ENCODE data around the gene AGPS. TPM values are rescaled to one million over a fixed set of nuclear protein-coding genes. Genes with fewer than 3 reads are reported as not detected.

Gene AGPS
- total RNA-seq, 1 donor from 2014 or later, result 96.8 TPM

GRCh38 chr2:177532567-177532966 is 140.0 kb downstream of the AGPS start:
- DNase-seq, result no peak

DNA sequence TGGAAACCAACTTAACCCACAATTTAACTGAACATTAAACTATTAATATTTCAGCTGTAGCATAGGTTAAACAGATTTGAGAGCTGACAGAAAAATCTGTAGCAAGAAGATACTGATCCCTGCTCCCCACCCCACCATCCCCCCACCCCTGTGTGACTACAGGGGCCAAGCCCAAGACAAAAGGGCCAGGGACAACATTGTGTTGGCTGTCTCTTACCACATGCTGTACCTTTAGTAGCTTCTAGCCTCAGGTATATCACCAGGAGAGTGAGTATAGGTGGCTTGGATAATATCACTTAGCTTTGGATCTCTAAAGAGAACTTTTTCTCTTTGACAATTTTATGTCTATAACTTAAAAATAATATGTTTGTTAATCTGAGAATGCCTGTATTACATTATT is 140.7 kb downstream of the AGPS start:
- no peak for DNase-seq

GRCh38 chr2:177535000-177535399 is 142.4 kb downstream of the AGPS start:
- no peak for DNase-seq

GRCh38 chr2:177535958-177536504 is 143.5 kb downstream of the AGPS start:
- no peak for DNase-seq

DNA sequence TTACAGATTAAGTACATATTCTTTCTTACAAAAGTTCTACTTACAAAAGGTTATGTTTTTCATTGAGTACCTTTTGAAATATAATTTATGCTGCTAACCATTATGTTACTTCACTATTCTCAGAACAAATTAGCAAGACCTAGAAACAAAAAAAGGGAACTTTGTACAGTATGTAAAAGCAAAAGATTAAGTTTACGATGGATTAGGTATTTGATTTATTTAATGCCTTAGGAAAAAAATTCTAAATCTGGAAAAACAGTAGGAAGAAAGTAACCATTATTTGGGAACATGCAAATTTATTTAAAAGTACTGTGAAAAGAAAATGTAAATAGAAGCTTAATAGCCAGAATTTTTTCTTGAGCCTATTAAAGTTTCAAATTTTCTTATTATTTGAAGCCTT is 144.6 kb downstream of the AGPS start:
- DNase-seq, result no peak

GRCh38 chr2:177537636-177538035 is 145.1 kb downstream of the AGPS start:
- DNase-seq, result no peak

DNA sequence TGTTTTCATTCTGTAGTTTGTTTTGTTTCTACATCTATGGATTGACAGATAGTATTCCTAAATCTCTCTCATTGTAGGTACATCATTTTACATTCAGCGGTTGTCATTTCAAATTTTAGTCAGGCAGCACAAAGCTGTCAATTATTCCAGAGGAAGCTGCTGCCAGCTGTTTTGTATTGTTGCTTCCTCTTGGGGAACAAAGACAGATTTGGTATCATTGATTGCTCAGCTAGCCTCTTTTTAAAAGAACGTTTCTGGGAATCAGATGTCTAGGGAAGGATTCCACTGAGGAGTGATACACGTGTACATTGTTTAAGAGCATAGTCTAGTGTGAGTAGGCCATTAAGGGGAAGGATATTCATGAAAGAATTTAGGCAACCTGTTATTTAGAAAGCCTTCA is 145.8 kb downstream of the AGPS start:
- peak; percentile 49 for DNase-seq

DNA sequence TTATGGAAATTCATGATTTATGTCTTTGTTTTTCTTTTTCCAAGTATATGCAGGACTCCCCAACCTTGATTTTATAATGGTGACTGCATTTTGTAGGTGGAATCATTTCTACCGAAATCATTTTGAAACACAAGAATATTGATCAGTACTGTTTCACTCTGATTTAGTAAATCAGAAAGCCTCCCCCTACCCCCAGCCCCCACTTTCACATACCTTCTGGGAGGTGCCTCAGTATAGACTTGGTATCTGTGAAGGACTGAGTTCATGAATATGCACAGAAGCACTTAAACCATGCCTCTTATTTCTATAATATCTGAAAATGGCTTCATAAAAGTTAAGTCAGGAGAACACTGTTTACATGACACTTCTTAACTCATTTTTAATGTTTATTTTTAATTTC is 147.7 kb downstream of the AGPS start:
- DNase-seq, result no peak

DNA sequence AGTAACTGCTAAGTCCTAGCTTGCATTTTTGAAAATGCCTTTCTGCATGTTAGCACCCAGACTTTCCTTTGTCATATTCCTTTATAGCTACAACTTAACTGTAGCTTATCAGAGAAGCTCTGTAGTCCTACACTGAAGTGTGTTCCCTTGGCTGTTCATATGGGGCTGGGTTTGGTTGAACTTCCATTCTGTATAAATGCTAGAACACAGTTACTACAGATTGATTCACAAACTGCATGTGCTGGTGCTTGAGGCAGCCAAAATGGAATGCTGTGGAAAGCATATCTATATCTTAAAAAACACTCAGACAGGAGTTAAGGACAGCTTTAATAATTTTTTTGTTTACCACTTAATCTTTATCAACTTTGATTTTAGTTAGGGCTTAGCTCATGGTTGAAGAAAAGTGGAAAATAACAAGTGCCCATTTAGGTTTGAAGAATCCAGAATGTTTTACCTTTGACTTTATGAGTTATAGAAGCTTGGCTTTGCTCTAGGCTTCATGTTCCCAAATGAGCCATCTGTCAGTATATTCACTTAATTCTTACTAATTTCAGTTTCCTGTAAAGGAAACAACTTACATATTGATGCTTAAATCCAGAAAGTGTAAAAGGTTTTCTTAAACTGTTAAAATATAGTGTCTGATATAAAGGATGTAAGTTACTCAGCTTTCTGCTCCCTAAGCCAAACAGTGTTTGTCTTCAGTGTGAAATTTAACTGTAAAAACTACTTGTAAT is 148.9 kb downstream of the AGPS start:
- no peak for DNase-seq

DNA sequence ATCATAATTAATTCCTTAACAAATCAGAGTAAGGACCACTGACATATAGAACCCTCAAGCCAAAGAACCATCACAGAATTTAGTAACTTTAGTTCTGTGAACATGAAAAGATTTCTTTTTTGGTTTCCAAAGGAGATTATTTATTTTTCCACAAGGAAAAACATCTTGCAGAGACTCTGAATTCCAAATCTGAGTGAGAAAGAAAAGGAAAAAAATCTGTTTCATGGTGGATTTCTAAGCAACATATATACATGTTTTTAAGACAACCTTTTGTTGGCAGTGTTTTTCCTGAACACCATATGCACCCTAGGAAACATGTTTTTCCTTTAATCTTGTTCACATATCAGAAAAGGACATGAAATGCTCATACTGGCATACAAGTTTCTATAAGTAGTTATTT is 149.8 kb downstream of the AGPS start:
- no peak for DNase-seq

- DNase-seq, result peak; percentile 31
Measured at GRCh38 chr2:177543007-177543760, 150.6 kb downstream of the AGPS start.

- no peak for DNase-seq
Measured at GRCh38 chr2:177545143-177545542, 152.6 kb downstream of the AGPS start.

GRCh38 chr2:177545981-177546585 is 153.5 kb downstream of the AGPS start:
- DNase-seq, result no peak

DNA sequence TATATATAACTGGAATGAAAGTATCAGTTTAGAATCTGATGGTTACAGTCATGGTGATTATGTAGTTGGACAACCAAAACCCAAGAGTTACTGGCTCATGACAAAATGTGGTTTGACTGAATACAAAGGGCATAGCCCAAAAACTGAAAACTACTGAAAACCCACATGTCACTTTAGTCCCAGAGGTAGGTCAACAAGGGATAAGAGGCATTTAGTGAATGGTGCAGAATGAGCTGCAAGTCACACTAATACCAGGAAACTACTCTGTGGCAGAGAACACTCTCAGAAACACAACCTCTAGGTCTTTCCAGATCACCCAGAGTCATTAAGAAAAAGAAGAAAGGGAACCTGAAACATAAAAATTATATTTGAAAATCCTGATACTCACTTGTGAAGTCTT is 154.5 kb downstream of the AGPS start:
- DNase-seq, result no peak

DNA sequence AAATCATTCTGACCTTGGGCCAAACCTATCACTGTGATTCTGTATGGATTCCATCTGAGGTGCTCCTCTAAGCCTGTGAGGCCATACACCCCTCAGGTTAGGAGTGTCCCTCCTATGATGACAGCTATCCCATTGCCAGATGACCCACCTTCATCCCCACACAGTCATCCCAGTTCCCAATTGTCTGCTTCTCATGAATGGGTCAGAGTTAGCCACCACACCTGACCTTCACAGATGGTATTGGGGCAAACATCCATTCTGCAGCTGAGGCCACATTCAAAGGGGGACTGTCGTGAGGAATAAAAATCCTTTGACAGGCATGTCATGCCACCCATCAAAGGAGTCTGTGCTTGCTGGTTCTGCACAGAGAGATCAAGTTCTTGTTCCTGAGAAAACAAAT is 155.2 kb downstream of the AGPS start:
- no peak for DNase-seq

DNA sequence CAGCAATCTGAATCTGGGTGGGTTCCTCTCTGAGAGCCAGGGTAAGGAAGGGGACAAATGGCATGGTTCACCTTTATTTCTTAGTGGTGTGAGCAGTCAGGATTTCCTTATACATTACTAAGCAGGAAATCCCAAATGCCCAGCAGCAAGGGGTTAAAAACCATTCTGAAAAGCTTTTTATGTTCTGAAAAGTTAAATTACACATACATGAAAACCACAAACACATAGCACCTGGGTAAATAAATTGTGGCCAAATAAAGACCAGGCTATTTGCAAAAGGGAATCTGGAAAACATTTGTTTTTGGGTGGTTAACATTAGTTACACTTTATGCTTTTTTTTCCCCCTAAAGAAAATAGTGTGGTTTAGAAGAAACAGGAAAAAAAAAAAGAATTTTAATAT is 156.1 kb downstream of the AGPS start:
- DNase-seq, result peak; percentile 19

- DNase-seq, result no peak
Measured at GRCh38 chr2:177549171-177549570, 156.6 kb downstream of the AGPS start.

DNA sequence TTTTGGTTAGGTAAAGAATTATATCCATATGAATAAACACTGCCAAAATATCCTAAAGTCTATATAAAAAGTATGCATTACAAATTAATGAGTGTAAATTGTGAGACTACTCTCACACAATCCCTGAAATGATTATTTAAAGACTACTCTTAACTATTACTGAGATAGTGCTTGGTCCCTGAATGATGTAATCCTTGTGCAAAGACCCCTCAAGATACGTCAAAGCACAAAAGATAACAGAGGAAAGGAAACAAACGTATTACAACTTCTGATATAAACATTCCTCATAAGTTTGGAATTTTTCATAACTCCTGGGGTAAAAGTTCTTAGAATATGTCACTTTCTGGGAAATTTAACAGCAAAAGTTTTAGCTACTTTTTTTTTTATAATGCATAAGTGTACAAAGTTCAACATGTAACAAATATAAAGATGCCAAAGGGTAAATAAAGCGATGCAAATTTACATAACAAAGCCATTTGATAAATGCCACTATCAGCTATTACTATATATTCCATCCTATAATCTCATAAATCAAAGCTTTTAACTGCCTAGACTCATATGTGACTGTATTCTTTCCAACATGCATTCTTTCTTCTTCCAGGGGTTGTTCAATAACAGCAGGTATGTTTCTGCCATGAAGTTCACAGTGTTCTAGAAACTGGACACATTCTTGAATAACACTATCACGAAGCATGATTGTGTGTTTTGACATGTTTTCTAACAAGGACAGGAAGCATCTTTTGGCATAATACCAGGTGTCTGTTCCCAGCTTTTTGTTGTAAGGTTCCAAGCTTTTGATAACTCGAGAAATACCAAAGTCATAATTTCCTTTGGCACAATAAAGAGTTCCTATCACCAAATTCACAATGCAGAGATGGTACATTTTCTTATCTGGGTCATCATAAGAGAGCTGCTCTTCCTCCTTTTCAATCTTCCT is 158.0 kb downstream of the AGPS start:
- DNase-seq, result peak; percentile 69

- DNase-seq, result peak; percentile 80
Measured at GRCh38 chr2:177551360-177551759, 158.8 kb downstream of the AGPS start.

GRCh38 chr2:177551989-177552421 is 159.4 kb downstream of the AGPS start:
- peak; percentile 37 for DNase-seq

- DNase-seq, result peak; percentile 91
Measured at GRCh38 chr2:177552422-177553175, 160.0 kb downstream of the AGPS start.

All from dermis blood vessel endothelial cell (primary cell).